K562 (cell line): ENCODE data around the gene FIBP. TPM values are rescaled to one million over a fixed set of nuclear protein-coding genes. Genes with fewer than 3 reads are reported as not detected.

ENCODE experiments used
- EP400 ChIP-seq: fragments of 450-650 bp; IDR thresholded peaks from 2 replicates; pipeline ENCODE4 v1.6.1; 2017; ENCODE audit warnings: antibody characterized with exemption, mild to moderate bottlenecking, moderate library complexity
- MLX ChIP-seq, 2 experiments: fragments of 450-650 bp in 1 of 2; sonication (generic) in 1 of 2; formaldehyde crosslinking; conservative IDR thresholded peaks; 2 replicates each; pipeline versions ENCODE4 v1.4.0 to v1.8.1; 2020 to 2022; ENCODE audit warnings: mild to moderate bottlenecking in 1 of 2, missing genetic modification reagents in 1 of 2
- POLR2AphosphoS5 ChIP-seq: IDR thresholded peaks from 2 replicates; pipeline ENCODE4 v1.6.1; 2011; ENCODE audit warnings: mild to moderate bottlenecking, low read depth, low read length, moderate library complexity; ENCODE audit not compliant: control insufficient read depth, insufficient read depth
- PRDM10 ChIP-seq: fragments of 450-650 bp; IDR thresholded peaks from 2 replicates; pipeline ENCODE4 v1.6.1; 2018; ENCODE audit not compliant: partially characterized antibody
- RBM22 ChIP-seq: fragments of 200-400 bp; formaldehyde crosslinking; IDR thresholded peaks from 2 replicates; pipeline ENCODE4 v1.6.1; 2018; ENCODE audit warnings: low read length, low read depth; ENCODE audit not compliant: poor library complexity, severe bottlenecking
- SP1 ChIP-seq: sonication (generic); formaldehyde crosslinking; IDR thresholded peaks from 2 replicates; pipeline ENCODE4 v1.8.1; 2022; ENCODE audit warnings: mild to moderate bottlenecking, missing genetic modification reagents
- ZEB2 ChIP-seq: fragments of 450-650 bp; IDR thresholded peaks from 2 replicates; pipeline ENCODE4 v1.6.1; 2016
- ZNF134 ChIP-seq: fragments of 250-450 bp; sonication (Bioruptor Pico); conservative IDR thresholded peaks from 2 replicates; pipeline ENCODE4 v1.4.0; 2020
- ZNF764 ChIP-seq: fragments of 250-450 bp; sonication (Bioruptor Pico); IDR thresholded peaks from 2 replicates; pipeline ENCODE4 v1.4.0; 2020; ENCODE audit warnings: low read depth, mild to moderate bottlenecking, moderate library complexity
- ZNF778 ChIP-seq: fragments of 450-650 bp; formaldehyde crosslinking; IDR thresholded peaks from 2 replicates; pipeline ENCODE4 v1.4.0; 2020; ENCODE audit warnings: mild to moderate bottlenecking, moderate library complexity
- ZSCAN32 ChIP-seq: fragments of 450-650 bp; formaldehyde crosslinking; IDR thresholded peaks from 2 replicates; pipeline ENCODE4 v1.4.0; 2020; ENCODE audit warnings: mild to moderate bottlenecking, moderate library complexity
- polyA plus RNA-seq, 8 experiments: library from polyadenylated mRNA; depleted of rRNA in 4 of 8; stranded (reverse) in 5 of 8; unstranded in 3 of 8; fragments of >200 nt; fragmentation: Nextera tagmentation in 2 of 8; fragmentation: Illumina TruSeq in 1 of 8; extraction: Ambion mirVana in 2 of 8; extraction: Trizol in 1 of 8; gene quantifications; 2 replicates each; pipeline versions ENCODE4 v1.2.1 to v1.2.3, GENCODE V29; 2011 to 2014; ENCODE audit warnings: inconsistent platforms in 1 of 8, missing spikeins in 1 of 8
- total RNA-seq, 7 experiments: library from RNA; depleted of rRNA in 6 of 7; stranded (reverse); fragments of >200 nt in 6 of 7; fragmentation: Illumina TruSeq in 2 of 7; extraction: Trizol in 2 of 7; gene quantifications; 2 replicates each; pipeline versions ENCODE4 v1.2.1 to v1.2.3, GENCODE V29; 2011 to 2021; ENCODE audit warnings: low replicate concordance in 1 of 7
- TF ChIP-seq, protein P1 (sequence below): sonication (generic); formaldehyde crosslinking; IDR thresholded peaks from 2 replicates; pipeline ENCODE4 v1.9.0; 2022; ENCODE audit warnings: mild to moderate bottlenecking, missing genetic modification reagents
- TF ChIP-seq, protein P2 (sequence below): fragments of 250-450 bp; sonication (Bioruptor Pico); IDR thresholded peaks from 2 replicates; pipeline ENCODE4 v1.4.0; 2020; ENCODE audit warnings: borderline replicate concordance
- TF ChIP-seq, protein P3 (sequence below): sonication (generic); formaldehyde crosslinking; IDR thresholded peaks from 2 replicates; pipeline ENCODE4 v1.8.0; 2022; ENCODE audit warnings: mild to moderate bottlenecking, missing genetic modification reagents
- TF ChIP-seq, protein P4 (sequence below): IDR thresholded peaks from 2 replicates; pipeline ENCODE4 v1.6.1; 2011; ENCODE audit warnings: borderline replicate concordance, low read depth, mild to moderate bottlenecking, moderate library complexity, low read length; ENCODE audit not compliant: insufficient read depth, poor library complexity, severe bottlenecking

FIBP gene
- total and polyA plus RNA-seq, 9 of the 15 experiments (the other 6 are each of a cell fraction or from before 2014, with no cell fraction given) = 41.2 to 79.2 (median 48.6) TPM

GRCh38 chr11:65860278-65861164, 27.8 kb downstream of the FIBP start, which contains the start of gene MUS81 (continued):
- TF ChIP-seq, protein P1, sequence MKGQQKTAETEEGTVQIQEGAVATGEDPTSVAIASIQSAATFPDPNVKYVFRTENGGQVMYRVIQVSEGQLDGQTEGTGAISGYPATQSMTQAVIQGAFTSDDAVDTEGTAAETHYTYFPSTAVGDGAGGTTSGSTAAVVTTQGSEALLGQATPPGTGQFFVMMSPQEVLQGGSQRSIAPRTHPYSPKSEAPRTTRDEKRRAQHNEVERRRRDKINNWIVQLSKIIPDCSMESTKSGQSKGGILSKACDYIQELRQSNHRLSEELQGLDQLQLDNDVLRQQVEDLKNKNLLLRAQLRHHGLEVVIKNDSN (CRISPR knock-in tag) = peak; percentile 60
- TF ChIP-seq, protein P2, sequence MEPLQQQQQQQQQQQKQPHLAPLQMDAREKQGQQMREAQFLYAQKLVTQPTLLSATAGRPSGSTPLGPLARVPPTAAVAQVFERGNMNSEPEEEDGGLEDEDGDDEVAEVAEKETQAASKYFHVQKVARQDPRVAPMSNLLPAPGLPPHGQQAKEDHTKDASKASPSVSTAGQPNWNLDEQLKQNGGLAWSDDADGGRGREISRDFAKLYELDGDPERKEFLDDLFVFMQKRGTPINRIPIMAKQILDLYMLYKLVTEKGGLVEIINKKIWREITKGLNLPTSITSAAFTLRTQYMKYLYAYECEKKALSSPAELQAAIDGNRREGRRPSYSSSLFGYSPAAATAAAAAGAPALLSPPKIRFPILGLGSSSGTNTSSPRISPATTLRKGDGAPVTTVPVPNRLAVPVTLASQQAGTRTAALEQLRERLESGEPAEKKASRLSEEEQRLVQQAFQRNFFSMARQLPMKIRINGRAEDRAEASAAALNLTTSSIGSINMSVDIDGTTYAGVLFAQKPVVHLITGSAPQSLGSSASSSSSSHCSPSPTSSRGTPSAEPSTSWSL (CRISPR knock-in tag) = 0 out of 2 replicates have a peak, but pooled peaks have one; percentile 58
- TF ChIP-seq POLR2AphosphoS5 = peak; percentile 82
- peak; percentile 73 for TF ChIP-seq RBM22
- peak in 1 of 2 experiments; percentile 80; a peak in 1 of 4 replicates for TF ChIP-seq MLX (CRISPR knock-in tag; conservative IDR thresholded peaks at IDR 0.05)
- no peak; the same call in 1 of the 2 replicates for TF ChIP-seq ZEB2
- peak; percentile 95 for TF ChIP-seq SP1 (CRISPR knock-in tag)
- TF ChIP-seq EP400 = peak; percentile 92
- TF ChIP-seq, protein P3, sequence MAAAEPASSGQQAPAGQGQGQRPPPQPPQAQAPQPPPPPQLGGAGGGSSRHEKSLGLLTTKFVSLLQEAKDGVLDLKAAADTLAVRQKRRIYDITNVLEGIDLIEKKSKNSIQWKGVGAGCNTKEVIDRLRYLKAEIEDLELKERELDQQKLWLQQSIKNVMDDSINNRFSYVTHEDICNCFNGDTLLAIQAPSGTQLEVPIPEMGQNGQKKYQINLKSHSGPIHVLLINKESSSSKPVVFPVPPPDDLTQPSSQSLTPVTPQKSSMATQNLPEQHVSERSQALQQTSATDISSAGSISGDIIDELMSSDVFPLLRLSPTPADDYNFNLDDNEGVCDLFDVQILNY (CRISPR knock-in tag) = 0 out of 2 replicates have a peak, but pooled peaks have one; percentile 21
- TF ChIP-seq, protein P4, sequence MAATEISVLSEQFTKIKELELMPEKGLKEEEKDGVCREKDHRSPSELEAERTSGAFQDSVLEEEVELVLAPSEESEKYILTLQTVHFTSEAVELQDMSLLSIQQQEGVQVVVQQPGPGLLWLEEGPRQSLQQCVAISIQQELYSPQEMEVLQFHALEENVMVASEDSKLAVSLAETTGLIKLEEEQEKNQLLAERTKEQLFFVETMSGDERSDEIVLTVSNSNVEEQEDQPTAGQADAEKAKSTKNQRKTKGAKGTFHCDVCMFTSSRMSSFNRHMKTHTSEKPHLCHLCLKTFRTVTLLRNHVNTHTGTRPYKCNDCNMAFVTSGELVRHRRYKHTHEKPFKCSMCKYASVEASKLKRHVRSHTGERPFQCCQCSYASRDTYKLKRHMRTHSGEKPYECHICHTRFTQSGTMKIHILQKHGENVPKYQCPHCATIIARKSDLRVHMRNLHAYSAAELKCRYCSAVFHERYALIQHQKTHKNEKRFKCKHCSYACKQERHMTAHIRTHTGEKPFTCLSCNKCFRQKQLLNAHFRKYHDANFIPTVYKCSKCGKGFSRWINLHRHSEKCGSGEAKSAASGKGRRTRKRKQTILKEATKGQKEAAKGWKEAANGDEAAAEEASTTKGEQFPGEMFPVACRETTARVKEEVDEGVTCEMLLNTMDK = peak; percentile 94
- TF ChIP-seq ZNF764 (CRISPR knock-in tag) = 0 out of 2 replicates have a peak, but pooled peaks have one; percentile 48
- no peak for TF ChIP-seq ZNF778 (CRISPR knock-in tag)
- TF ChIP-seq ZSCAN32 (CRISPR knock-in tag) = peak; percentile 42; the same call in 1 of the 2 replicates
- TF ChIP-seq ZNF134 (CRISPR knock-in tag) = no peak
- peak; percentile 56 for TF ChIP-seq PRDM10
